Muscle layer of duodenum (tissue), 2 donors: ENCODE measurements around the gene WFIKKN2.

ENCODE experiments used
- H3K27ac ChIP-seq: one replicate; pipeline ENCODE4 v1.7.0; 2013; ENCODE audit warnings: mild to moderate bottlenecking, low read length
- H3K27me3 ChIP-seq: one replicate; pipeline ENCODE4 v1.7.0; 2013; ENCODE audit warnings: low read depth, mild to moderate bottlenecking, control low read depth, low read length
- H3K36me3 ChIP-seq, 2 donors: one replicate each; pipeline ENCODE4 v1.7.0; 2013; ENCODE audit warnings: low read length in 2 of 2, control low read depth in 1 of 2, mild to moderate bottlenecking in 1 of 2; ENCODE audit not compliant: insufficient read depth in 2 of 2, control insufficient read depth in 1 of 2
- H3K4me1 ChIP-seq, 2 donors: one replicate each; pipeline ENCODE4 v1.7.0; 2013; ENCODE audit warnings: low read length in 2 of 2, mild to moderate bottlenecking in 2 of 2, control low read depth in 1 of 2, moderate library complexity in 1 of 2; ENCODE audit not compliant: insufficient read depth in 2 of 2, control insufficient read depth in 1 of 2
- H3K4me3 ChIP-seq, 2 donors: one replicate each; pipeline ENCODE4 v1.7.0; 2013; ENCODE audit warnings: low read length in 2 of 2, low read depth in 1 of 2, mild to moderate bottlenecking in 1 of 2
- H3K9me3 ChIP-seq, 2 donors: one replicate each; pipeline ENCODE4 v1.7.0; 2013; ENCODE audit warnings: low read length in 2 of 2, control low read depth in 1 of 2, mild to moderate bottlenecking in 1 of 2; ENCODE audit not compliant: control insufficient read depth in 1 of 2
- donor health status: healthy.

Gene WFIKKN2

GRCh38 chr17:50835301-50836234 lies at the start of gene WFIKKN2:
TSS of gene WFIKKN2 (plus strand) at chr17:50835586. CDS start at chr17:50835938, 352 bp downstream.
- H3K4me3 ChIP-seq = peak within 1 kb of the TSS; percentile 47 to 52
- no peak within 1 kb of the TSS for H3K27ac ChIP-seq
- peaks cover 0 to 8% of the 10 kb centered on the region in 2 donors for H3K4me1 ChIP-seq
- H3K36me3 ChIP-seq = no peaks in the 10 kb centered on the region
- peaks cover 5% of the 10 kb centered on the region for H3K27me3 ChIP-seq
- no peaks in the 10 kb centered on the region for H3K9me3 ChIP-seq

GRCh38 chr17:50785946-50786570 lies 49.3 kb upstream of the WFIKKN2 start:
- no peak overlapping the region for H3K27ac ChIP-seq
- no peaks in the 10 kb centered on the region for H3K36me3 ChIP-seq
- H3K27me3 ChIP-seq = no peaks in the 10 kb centered on the region
- H3K9me3 ChIP-seq = no peaks in the 10 kb centered on the region
- H3K4me1 ChIP-seq = peaks cover 0 to 15% of the 10 kb centered on the region in 2 donors
- H3K4me3 ChIP-seq = no peak overlapping the region

GRCh38 chr17:50787106-50787505 lies 48.3 kb upstream of the WFIKKN2 start:
- Histone ChIP-seq H3K36me3 (no peaks in the 10 kb centered on the region), H3K4me3 (no peak overlapping the region), H3K27ac (no peak overlapping the region), H3K27me3 (no peaks in the 10 kb centered on the region), H3K9me3 (no peaks in the 10 kb centered on the region), H3K4me1 (peaks cover 0 to 15% of the 10 kb centered on the region in 2 donors)

- no peaks in the 10 kb centered on the region for H3K9me3 ChIP-seq
- no peaks in the 10 kb centered on the region for H3K27me3 ChIP-seq
- no peak overlapping the region for H3K27ac ChIP-seq
- H3K36me3 ChIP-seq = no peaks in the 10 kb centered on the region
- peaks cover 0 to 12% of the 10 kb centered on the region in 2 donors for H3K4me1 ChIP-seq
- no peak overlapping the region for H3K4me3 ChIP-seq
These were observed 44.8 kb upstream of the WFIKKN2 start for GRCh38 chr17:50790618-50791017.

GRCh38 chr17:50792132-50792531 lies 43.3 kb upstream of the WFIKKN2 start:
- Histone ChIP-seq H3K27me3 (no peaks in the 10 kb centered on the region), H3K27ac (no peak overlapping the region), H3K4me3 (no peak overlapping the region), H3K36me3 (no peaks in the 10 kb centered on the region), H3K4me1 (peaks cover 0 to 1% of the 10 kb centered on the region in 2 donors), H3K9me3 (no peaks in the 10 kb centered on the region)

- H3K4me3 ChIP-seq = no peak overlapping the region
- no peaks in the 10 kb centered on the region for H3K36me3 ChIP-seq
- H3K9me3 ChIP-seq = no peaks in the 10 kb centered on the region
- peaks cover 0 to 3% of the 10 kb centered on the region in 2 donors for H3K4me1 ChIP-seq
- no peaks in the 10 kb centered on the region for H3K27me3 ChIP-seq
- no peak overlapping the region for H3K27ac ChIP-seq
These were observed 42.4 kb upstream of the WFIKKN2 start for GRCh38 chr17:50793007-50793406.

- no peaks in the 10 kb centered on the region for H3K27me3 ChIP-seq
- H3K36me3 ChIP-seq = no peaks in the 10 kb centered on the region
- no peak overlapping the region for H3K4me3 ChIP-seq
- no peak overlapping the region for H3K27ac ChIP-seq
- peaks cover 0 to 3% of the 10 kb centered on the region in 2 donors for H3K4me1 ChIP-seq
- H3K9me3 ChIP-seq = no peaks in the 10 kb centered on the region
These were observed 41.0 kb upstream of the WFIKKN2 start for GRCh38 chr17:50794361-50794760.

GRCh38 chr17:50797135-50797810 lies 38.1 kb upstream of the WFIKKN2 start:
- Histone ChIP-seq H3K36me3 (no peaks in the 10 kb centered on the region), H3K9me3 (no peaks in the 10 kb centered on the region), H3K27ac (no peak overlapping the region), H3K4me3 (no peak overlapping the region), H3K4me1 (peaks cover 0 to 3% of the 10 kb centered on the region in 2 donors), H3K27me3 (no peaks in the 10 kb centered on the region)

- H3K27ac ChIP-seq = no peak overlapping the region
- no peaks in the 10 kb centered on the region for H3K9me3 ChIP-seq
- no peak overlapping the region for H3K4me3 ChIP-seq
- H3K27me3 ChIP-seq = no peaks in the 10 kb centered on the region
- H3K36me3 ChIP-seq = no peaks in the 10 kb centered on the region
- peaks cover 0 to 3% of the 10 kb centered on the region in 2 donors for H3K4me1 ChIP-seq
These were observed 36.7 kb upstream of the WFIKKN2 start for GRCh38 chr17:50798424-50799288.

- H3K27me3 ChIP-seq = no peaks in the 10 kb centered on the region
- no peak overlapping the region for H3K4me3 ChIP-seq
- no peak overlapping the region for H3K27ac ChIP-seq
- H3K36me3 ChIP-seq = no peaks in the 10 kb centered on the region
- H3K4me1 ChIP-seq = peaks cover 0 to 3% of the 10 kb centered on the region in 2 donors
- H3K9me3 ChIP-seq = no peaks in the 10 kb centered on the region
These were observed 35.8 kb upstream of the WFIKKN2 start for GRCh38 chr17:50799582-50799981.
